HG02981 (cell line): Measurements from ENCODE around the gene TECPR2.

ENCODE experiments used
- ATAC-seq: cut with Tn5 transposase; IDR thresholded peaks from one replicate; pipeline ENCODE4 v1.9.1; 2021; ENCODE audit warnings: mild to moderate bottlenecking, moderate library complexity; ENCODE audit not compliant: unreplicated experiment

The TECPR2 gene

DNA sequence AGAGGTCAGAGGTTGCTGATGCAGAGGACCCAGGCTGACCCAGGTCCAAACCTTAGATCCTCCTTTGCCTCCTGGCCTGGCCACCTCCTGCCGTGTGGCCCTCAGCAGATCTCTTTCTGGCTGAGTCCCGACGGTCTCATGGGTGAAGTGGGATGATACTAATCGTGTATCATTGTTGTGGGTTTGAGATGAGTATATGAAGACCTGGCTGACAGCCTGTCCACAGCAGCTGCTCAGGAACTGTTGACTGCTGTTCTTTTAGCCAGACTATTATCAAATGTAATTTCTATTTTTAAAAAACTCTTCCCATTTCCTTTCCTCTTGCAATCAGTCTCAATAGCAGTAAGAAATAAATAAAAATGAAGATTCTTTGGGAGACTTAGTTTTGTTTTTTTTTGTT, 101.3 kb downstream of the TECPR2 start:
- no peak for ATAC-seq

- ATAC-seq: no peak
Observed at GRCh38 chr14:102464846-102465341, 102.2 kb downstream of the TECPR2 start.

DNA sequence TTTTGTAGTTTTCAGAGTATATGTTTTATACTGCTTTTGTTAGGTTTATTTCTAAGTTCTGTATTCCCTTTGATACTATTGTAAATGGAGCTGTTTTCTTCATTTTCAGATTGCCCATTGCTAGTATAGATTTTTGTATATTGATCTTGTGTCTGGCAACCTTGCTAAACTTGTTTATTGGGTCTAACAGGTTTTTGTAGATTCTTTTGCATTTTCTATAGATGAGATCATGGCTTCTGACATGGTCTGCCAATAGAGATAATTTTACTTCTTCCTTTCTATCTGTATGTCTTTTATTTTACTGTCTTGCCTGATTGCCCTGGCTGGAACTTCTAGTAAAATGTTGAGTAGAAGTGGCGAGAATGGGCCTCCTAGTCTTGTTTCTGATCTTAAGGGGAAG, 106.5 kb downstream of the TECPR2 start:
- no peak for ATAC-seq

- no peak for ATAC-seq
Observed at GRCh38 chr14:102471921-102472790, 109.4 kb downstream of the TECPR2 start.

DNA sequence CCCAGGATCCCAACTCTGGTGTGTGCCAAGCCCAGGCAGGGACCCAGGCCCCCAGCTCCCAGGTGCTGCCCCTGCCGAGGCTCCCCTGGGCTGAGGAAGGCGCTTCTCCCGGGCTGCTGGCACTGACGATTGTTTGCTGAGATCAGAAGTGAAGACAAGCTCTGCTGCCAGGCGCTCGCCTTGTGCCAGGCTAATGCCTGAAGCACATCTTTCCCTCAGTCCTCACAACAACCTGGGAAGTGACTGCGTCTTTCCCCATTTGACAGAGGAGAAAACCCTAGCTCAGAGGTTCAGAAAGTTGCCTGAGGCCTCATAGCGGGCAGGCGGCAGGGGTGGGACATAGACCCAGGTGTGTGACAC, 110.0 kb downstream of the TECPR2 start:
- ATAC-seq: no peak

- no peak for ATAC-seq
Observed at GRCh38 chr14:102473559-102473958, 110.8 kb downstream of the TECPR2 start.

- ATAC-seq: no peak
Observed at GRCh38 chr14:102474934-102475333, 112.2 kb downstream of the TECPR2 start.

DNA sequence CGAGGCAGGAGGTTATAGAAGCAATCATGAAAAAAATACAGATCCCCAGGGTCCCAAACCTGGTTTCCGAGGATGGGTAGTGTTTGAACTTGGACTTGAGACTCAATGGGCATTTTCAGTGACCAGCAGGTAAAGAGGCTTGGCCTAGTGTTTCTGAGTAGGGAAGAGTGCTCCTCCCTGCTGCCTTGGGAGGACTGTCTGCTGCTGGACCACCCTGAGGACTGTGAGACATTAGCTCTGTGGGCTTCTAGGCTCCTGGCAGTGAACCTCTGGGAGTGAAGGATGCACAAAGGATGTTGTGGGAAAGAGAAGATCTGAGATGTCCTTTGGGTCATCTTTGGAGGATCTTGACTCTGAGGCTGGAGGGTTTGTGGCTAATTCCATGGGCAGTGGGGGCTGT, 116.4 kb downstream of the TECPR2 start:
- no peak for ATAC-seq

DNA sequence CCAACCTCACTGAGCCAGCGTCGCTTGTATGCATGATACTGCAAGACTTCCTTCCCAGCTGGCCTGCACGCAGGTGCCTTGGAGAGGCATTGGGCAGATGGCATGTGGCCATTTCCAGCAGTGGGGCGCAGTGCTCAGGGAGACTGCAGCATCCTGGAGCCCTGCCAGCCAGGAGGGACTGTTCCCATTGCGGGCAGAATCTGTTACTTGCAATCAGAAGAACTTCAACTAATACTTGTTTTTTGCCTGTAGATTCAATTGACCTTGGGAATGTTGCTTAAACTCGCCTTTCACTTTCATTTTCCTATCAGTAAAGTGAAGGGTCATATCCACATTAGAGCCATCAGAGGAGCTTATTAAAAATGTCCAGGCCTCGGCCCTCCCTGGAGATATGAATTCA, 117.0 kb downstream of the TECPR2 start:
- ATAC-seq: no peak

GRCh38 chr14:102481371-102481770, 118.6 kb downstream of the TECPR2 start:
- ATAC-seq: no peak

GRCh38 chr14:102481791-102482238, 119.1 kb downstream of the TECPR2 start:
- no peak for ATAC-seq

DNA sequence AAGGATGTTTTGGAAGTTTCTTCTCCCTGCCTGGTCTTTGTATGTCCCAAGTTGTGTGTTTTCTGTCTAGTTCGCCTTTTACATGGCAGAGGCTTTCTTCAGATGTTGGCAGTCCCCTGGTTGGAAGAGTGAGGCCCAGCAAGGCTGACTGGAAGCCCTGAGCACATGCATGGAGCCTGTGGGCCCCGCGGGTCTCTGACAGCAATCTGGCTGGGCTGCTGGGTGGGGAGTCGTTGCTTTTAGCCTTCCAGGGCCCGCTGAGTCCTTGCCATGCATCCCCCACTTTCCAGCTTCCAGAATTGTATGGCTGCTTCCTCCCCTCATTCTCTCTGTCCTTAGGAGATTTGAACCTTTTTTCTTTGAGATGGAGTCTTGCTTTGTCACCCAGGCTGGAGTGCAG, 121.6 kb downstream of the TECPR2 start:
- ATAC-seq: no peak

DNA sequence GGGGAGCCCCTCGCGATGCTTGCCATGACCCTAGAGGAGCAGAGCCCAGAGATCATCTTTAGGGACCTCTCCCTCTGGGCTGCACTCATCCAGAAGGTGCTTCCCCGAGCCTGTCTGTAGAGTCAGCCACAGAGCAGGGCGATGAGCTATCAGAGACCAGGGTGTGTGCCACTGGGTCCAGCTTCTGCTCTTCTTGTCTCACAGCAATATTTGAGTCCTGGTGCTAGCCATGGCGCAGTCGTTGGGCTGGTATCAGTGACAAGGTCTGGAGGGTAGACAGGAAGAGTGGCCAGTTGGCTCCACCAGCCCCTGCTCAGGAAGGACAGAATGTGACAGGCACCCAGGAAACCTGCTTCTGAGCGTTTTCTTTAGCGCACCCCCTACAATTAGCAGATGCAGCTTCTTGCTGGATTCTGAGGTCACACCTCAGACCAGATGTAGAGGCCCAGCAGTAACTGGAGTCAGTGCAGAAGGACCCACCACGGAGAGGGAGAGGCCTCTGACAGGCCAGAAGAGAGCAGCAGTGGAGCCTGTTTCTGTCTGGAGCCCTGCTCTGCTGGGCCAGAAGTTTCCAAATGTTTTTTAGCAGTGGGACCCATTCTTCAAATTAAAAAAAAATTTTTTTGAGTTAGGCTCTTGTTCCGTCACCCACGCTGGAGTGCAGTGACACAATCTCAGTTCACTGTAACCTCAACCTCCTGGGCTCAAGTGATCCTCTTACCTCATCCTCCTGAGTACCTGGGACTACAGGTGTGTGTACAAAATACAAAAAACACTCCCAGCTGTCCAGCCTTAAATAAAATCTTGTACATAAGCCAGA, 123.2 kb downstream of the TECPR2 start:
- no peak for ATAC-seq

DNA sequence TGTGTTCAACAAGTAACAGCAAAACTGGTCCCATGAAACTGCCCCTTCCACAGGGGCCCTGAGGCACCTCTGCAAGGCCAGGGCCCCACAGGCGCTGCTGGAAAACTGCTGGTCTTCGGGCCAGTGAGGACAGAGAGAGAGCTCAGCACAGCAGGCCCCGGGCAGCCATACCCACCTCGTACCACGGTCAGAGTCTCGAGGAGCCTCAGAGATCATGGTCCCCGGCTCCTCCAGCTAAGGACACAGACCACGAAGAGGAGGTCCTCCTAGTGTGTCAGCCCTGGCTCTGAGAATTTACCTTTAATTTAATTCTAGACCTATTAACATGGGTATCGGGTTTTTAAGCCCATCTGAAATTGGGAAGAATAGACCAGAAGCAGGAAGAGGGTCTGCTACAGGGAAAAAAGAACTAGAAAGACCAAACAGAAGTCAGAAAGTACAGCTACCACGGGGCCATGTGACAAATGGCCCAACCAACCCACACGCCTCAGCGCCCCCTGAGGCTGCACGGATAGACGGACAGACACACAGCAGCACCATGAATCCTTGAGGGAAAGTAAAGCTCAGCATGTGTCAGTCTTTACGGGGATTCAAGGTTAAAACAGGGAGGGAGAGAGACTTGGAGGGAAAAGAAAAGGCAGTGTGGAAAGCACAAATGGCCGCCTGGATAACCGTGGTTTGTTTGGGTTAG, 123.9 kb downstream of the TECPR2 start:
- ATAC-seq: no peak

DNA sequence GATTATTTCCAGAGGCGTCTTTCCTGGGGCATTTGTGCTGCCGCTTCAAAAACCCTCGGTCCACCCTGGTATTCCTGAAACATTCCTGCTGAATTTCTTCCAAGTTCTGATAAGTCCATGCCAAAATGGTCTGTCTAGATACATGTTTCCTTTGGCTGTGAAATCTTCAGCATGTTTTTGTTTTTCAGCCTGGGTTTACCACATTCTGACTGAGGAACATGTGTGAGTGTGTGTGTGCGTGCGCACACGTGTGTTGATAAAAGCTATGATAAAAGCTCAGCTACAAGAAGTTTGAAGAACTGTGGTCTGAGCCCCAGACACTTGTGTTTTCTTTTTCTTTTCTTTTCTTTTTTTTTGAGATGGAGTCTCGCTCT, 124.5 kb downstream of the TECPR2 start:
- ATAC-seq: no peak

DNA sequence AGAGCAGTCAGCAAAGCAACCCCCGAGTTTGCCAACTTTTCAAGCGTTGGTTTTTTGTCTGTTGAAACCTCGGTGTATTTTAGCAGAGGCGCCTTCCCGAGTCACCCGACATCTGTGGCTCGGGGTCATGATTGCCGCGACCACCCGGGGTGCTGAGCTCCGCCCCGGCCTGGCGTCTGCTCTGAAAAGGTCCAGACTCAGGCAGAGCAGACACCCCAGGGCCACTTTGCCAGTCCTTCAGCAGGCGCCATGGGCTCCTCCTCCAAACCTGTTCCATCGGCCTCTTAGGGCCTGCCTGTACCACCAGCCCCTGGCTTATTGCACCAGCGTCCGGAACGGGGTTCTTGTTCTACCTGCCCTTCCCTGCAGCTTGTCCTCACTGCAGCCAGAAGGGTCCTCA, 127.7 kb downstream of the TECPR2 start:
- no peak for ATAC-seq

- ATAC-seq: no peak
Observed at GRCh38 chr14:102491366-102491765, 128.6 kb downstream of the TECPR2 start.

DNA sequence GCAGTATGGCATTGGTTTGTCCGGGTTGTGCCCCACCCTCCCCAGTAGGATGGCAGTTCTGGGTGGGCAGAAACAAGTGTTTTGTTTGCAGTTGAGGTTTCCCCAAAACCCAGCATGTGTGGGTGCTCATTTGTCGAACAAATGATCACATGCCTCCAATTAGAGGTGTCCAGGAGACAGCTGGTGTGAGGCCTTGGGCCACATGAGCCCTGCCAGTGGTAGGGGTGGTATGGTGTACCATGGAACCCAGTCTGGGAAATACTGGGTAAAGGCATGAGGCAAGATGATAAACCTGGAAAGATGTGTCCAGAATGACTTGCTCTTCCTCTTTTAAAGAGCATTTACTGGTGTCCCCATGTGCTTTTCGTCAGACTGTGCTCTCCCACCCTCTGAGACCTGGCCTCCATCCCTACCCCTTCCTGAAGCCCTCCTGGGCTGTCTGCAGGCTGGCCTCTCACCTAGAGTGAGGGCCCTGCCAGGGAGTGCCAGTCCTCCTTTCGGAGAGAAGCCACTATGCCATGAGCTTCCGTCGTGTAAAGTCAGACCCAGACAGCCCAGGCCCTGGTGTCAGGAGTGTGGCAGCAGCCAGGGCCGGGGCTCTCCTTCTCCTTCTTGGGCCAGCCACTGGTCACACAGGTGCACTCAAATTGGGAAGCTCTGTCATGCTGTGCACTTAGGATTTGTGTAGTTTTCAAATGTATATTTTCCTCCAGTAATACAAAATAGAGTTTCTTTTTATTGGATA, 129.2 kb downstream of the TECPR2 start:
- no peak for ATAC-seq

DNA sequence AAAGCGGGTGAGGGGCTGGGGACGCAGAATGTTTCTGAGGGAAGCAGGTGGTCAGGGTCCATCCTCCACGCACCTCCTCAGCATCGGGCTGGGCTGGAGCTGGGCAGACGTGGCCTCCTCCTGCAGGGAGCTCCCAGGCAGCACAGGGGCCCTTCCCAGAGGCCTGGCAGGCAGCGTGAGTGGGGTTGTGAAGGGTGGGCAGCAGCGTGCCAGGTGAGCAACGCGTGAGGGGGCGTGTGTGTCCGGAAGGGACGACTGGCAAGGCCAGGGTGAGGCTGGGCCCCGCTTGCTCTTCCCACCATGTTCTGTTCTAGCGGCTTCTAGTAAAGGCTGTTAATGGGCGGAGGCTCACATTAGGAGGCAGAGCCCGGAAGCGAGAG, 129.8 kb downstream of the TECPR2 start:
- no peak for ATAC-seq

GRCh38 chr14:102493096-102493495, 130.4 kb downstream of the TECPR2 start:
- no peak for ATAC-seq

DNA sequence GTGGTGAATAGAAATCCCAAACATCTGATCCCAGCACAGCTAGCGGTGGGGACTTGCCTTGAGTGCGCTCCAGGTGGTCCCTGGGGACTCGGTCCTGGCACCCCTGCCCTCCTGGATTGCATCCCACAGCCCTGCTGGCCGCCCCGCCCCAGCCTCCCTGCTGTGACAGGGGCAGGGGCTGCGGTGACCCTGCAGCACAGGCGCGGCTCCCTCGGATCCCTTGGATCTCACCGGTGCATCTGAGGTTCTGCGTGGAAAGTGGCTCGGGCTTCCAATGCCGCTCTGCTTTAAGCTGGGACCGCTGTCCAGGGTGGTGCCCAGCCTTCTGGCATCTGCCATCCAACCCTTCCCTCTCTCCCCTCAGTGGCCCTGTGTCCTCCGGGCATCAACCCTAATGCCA, 130.8 kb downstream of the TECPR2 start:
- ATAC-seq: no peak
